Measurements from ENCODE around the gene DDX11. TPM values are rescaled to one million over a fixed set of nuclear protein-coding genes. Genes with fewer than 3 reads are reported as not detected.
"Not testable (repeated sequence)": the region's sequence is repeated elsewhere in the genome, so short reads cannot be mapped to it uniquely, and the experiment has no call there.

The DDX11 gene
- total and polyA plus RNA-seq, 12 donors, result 3.0 to 16.1 (median 5.8) TPM

DNA sequence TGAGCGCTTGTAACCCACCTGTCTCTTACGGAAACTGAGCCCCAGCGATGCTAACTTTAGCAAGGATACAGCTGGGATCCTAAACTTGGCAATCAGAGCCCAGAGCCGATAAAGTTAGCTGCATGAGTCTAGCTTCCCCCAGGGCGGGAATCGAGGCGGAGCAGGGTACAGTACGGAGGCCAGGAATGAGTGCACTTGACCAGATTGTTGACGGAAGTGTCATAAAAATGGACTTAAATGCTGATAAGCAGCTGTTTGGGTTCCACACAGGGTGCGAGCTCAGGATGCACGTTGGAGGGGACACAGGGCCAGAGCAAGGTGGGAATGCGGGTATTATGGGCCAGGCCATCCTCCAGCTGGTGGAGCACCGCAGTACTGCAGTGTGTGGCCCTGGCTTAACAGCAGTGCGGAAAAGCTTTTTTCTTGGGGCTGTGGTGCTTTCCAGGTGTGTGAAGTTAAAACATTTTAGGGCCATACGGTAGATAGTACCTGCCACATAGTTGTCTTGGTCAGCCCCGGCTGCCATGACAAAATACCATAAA, 744 bp downstream of the DDX11 start:
- H3K36me3 ChIP-seq; H3K27me3 ChIP-seq; intact Hi-C loops (cut with DNase I); H3K9me3 ChIP-seq: not testable (repeated sequence)
- 7% methylated on average over 14 to 16 of the region's 16 CpGs for WGBS, 2 donors
- peak overlapping the region; percentile 33 to 89 (median 66) for H3K4me3 ChIP-seq
- H3K27ac ChIP-seq, result peak overlapping the region in 8 of 10 donors; percentile 21 to 89 (median 79)
- TF ChIP-seq, protein P1, sequence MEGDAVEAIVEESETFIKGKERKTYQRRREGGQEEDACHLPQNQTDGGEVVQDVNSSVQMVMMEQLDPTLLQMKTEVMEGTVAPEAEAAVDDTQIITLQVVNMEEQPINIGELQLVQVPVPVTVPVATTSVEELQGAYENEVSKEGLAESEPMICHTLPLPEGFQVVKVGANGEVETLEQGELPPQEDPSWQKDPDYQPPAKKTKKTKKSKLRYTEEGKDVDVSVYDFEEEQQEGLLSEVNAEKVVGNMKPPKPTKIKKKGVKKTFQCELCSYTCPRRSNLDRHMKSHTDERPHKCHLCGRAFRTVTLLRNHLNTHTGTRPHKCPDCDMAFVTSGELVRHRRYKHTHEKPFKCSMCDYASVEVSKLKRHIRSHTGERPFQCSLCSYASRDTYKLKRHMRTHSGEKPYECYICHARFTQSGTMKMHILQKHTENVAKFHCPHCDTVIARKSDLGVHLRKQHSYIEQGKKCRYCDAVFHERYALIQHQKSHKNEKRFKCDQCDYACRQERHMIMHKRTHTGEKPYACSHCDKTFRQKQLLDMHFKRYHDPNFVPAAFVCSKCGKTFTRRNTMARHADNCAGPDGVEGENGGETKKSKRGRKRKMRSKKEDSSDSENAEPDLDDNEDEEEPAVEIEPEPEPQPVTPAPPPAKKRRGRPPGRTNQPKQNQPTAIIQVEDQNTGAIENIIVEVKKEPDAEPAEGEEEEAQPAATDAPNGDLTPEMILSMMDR (IDR thresholded peaks at IDR 0.05), result peak in 5 of 9 donors; percentile 8 to 21 (median 11)
- peak; percentile 23 to 75 (median 48) for ATAC-seq
- DNase-seq, result peak in 1 of 2 donors; percentile 8
- peaks cover 0 to 12% (median 5%) of the 10 kb centered on the region in 9 donors for H3K4me1 ChIP-seq

DNA sequence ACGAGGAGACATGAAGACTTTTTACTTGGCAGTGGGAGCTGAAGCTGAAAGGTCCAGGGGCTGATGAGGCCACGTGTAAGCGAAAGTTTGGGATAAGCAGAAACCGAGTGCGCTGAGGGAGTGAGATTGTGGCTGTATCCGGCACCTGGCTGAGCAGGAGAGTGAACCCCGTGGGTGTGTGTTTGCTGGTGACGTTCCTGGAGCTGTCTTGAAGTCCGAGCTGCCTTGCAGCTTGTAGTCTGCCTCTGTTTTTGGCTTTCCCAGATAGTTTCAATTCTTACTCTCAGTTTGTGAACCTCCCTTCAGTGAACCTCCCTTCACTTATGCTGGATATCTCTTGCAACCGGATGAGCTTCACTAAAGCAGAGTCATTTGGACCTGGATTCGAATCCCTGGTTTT, 2.5 kb downstream of the DDX11 start:
- H3K9me3 ChIP-seq; H3K27me3 ChIP-seq; H3K4me3 ChIP-seq; H3K36me3 ChIP-seq; intact Hi-C loops (cut with DNase I); H3K27ac ChIP-seq; ATAC-seq; DNase-seq: not testable (repeated sequence)
- WGBS, 2 donors, result 84 to 93% methylated on average over 9 to 11 of the region's 11 CpGs
- peaks cover 0 to 12% (median 5%) of the 10 kb centered on the region in 9 donors for H3K4me1 ChIP-seq

DNA sequence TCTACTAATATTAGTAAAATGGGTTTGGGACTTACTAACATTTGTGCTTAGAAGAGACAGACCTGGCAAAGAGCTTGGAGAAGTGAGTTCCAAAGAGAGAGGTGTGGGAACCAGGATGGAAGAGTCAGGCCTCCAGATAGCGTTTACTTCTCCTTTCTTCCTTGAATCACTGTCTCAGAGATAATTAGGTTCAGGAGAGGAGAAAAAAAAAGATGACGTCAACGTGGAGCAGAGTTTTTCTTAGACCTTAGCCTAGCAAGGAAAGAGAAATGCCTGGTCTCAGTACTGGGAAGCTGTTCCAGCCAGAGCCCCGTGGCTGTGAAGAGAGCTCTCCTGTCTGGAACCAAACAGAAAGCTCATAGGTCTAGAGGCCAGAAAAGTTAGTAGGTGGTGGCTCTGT, 3.4 kb downstream of the DDX11 start:
- 84 to 91% methylated on average over 3 of the region's 4 CpGs for whole genome bisulfite sequencing, 2 donors
- H3K27ac ChIP-seq; intact Hi-C loops (cut with DNase I); H3K4me3 ChIP-seq; DNase-seq; H3K27me3 ChIP-seq; H3K36me3 ChIP-seq; ATAC-seq; H3K9me3 ChIP-seq: not testable (repeated sequence)
- H3K4me1 ChIP-seq, result peaks cover 0 to 12% (median 5%) of the 10 kb centered on the region in 9 donors

DNA sequence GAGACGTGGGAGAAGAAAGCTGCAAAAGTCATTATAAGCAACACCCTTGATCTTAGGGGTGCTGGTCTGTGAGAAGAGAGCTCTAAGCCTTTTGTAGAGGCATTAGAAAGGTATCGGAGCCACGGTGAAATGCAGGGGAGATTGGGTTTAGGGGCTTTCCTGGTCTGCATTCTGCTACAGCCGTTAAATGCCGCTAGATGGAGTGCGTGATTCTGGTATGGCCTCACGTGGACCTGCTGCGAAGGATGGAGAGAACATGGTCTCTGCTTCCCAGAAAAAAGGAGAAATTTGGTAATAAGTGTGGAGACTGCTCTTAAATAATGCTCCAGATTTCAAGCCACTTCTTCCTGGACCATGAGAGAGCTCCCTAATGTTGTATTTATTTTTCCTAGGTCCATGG, 4.3 kb downstream of the DDX11 start:
- H3K9me3 ChIP-seq; H3K36me3 ChIP-seq; H3K27ac ChIP-seq; H3K4me1 ChIP-seq; ATAC-seq; intact Hi-C loops (cut with DNase I); DNase-seq; H3K27me3 ChIP-seq; H3K4me3 ChIP-seq: not testable (repeated sequence)
- WGBS, 2 donors, result 92 to 96% methylated on average over 8 of the region's 8 CpGs

DNA sequence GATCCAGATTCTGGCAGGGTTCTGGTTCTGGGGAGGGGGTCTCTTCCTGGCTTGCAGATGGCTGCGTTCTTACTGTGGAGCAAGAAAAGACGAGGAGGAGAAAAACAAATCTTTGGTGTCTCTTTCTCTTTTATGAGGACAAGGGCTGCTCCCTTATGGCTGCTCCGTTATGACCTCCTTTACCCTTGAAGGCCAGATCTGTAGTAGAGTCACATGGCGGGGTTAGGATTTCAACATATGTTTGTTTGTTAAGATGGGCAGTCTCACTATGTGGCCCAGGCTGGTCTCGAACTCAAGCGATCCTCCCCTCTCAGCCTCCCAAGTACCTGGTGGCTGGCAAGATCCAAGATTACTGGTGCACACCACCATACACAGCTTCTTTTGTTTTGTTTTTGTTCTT, 5.8 kb downstream of the DDX11 start:
- ATAC-seq; H3K36me3 ChIP-seq; intact Hi-C loops (cut with DNase I); H3K4me3 ChIP-seq; H3K27me3 ChIP-seq; DNase-seq; H3K27ac ChIP-seq; H3K4me1 ChIP-seq; H3K9me3 ChIP-seq: not testable (repeated sequence)
- WGBS, 2 donors, result 92% methylated on average over 4 of the region's 6 CpGs

DNA sequence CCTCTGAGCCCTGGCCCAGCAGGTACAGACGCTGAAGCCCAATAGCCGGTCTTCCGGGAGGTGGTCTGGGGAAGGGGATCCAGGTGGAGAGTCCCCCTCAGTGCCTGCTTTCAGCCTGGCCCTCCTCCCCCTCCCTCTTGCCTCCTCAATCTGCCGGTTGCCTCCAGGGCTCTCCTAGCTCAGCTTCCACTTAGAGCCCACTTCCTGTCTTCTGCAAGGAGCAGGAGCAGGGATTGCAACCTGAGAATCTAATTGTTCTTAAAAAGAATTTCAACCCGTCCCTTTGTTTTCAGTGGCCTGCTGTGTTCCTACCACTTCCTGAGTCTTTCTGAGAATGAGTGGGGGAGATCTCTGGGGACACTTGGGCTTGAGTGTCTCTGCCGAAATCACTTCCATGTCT, 6.6 kb downstream of the DDX11 start:
- H3K4me1 ChIP-seq; H3K27ac ChIP-seq; H3K9me3 ChIP-seq; DNase-seq; intact Hi-C loops (cut with DNase I); ATAC-seq; H3K36me3 ChIP-seq; H3K27me3 ChIP-seq; H3K4me3 ChIP-seq: not testable (repeated sequence)
- WGBS, 2 donors, result 42 to 51% methylated on average over 6 of the region's 6 CpGs

DNA sequence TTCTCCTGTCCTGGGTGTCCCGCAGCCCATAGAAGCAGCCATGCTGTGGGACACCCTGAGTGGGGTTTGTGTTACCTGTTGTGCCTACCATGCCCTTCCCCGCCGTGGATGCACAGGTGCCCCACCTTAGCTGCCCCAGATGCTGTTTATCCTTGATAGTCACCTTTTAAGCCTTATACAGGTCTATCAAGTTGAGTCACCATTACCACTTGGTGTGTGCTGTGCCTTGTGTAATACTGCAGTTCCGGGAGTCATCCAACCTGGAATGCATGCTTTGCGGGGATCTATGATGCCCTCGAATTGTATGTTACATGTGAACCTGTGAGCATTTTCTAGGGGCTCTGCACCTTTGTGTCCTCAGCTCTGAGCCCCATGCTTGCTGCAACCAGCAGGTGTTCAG, 7.6 kb downstream of the DDX11 start:
- H3K4me1 ChIP-seq; intact Hi-C loops (cut with DNase I); H3K27me3 ChIP-seq; DNase-seq; H3K27ac ChIP-seq; H3K36me3 ChIP-seq; ATAC-seq; H3K4me3 ChIP-seq; H3K9me3 ChIP-seq: not testable (repeated sequence)
- 95 to 97% methylated on average over 6 of the region's 6 CpGs for WGBS, 2 donors

DNA sequence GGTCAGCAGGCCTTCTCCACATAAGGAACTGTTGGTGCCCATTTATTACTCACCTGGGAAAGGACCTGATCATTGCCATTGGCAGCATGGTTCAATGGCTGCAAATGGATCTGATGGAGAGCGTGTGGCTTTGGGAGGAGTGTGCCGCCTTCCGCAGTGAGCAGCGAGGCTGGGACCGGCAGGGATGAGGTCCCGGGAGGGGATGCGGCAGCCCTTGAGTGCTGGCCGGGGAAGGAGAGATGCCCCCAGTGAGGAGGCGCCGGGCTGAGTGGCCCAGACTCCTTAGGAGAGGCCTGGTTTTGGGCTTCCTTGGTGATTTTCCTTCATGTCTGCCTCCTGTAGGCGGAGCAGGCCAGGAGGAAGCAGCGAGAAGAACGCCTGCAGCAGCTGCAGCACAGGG, 10.6 kb downstream of the DDX11 start:
- DNase-seq; H3K36me3 ChIP-seq; ATAC-seq; H3K27me3 ChIP-seq; H3K4me1 ChIP-seq; intact Hi-C loops (cut with DNase I); H3K4me3 ChIP-seq; H3K9me3 ChIP-seq; H3K27ac ChIP-seq: not testable (repeated sequence)
- 96 to 97% methylated on average over 11 to 13 of the region's 13 CpGs for WGBS, 2 donors

DNA sequence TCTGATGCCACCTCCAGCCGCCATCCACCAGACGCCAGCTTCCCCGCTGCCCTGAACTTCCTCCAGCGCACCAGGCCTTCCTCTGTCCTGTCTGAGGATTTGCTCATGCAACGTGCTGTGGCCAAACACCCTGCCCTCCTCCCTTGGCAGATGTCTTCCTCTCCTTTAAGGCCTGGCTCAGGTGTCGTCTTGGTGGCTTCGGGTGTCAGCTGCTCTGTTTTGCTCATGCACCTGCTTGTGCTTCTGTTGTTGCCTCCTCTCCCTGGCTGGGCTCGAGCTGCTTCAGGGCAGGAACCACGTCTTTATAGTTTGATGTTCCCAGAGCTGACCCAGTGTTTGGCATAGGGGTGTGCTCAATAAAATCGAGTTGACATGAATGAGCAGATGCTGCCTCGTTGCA, 12.4 kb downstream of the DDX11 start:
- ATAC-seq; DNase-seq; H3K4me1 ChIP-seq; intact Hi-C loops (cut with DNase I); H3K9me3 ChIP-seq; H3K27ac ChIP-seq; H3K4me3 ChIP-seq; H3K27me3 ChIP-seq: not testable (repeated sequence)
- peaks cover 0 to 17% (median 0%) of the 10 kb centered on the region in 9 donors for H3K36me3 ChIP-seq
- WGBS, 2 donors, result 91 to 97% methylated on average over 9 to 10 of the region's 11 CpGs

DNA sequence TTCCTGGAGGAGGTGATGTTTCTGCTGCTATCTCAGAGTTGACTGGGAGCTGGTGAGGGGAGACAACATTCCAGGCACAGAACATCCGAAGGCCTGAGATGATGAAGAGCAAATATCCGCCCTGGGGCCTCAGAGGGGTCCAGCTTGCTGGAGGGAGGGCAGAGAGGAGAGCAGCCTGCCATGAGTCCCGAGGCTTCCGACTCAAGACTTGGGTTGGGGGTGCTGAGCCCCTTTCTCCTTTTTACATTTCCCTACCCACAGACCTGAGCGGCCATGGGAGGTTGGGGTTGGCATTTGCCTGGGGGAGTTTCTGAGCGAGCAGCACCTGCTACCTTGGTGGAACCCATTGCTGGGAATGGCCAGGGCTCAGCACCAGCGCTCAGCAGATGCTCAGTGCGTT, 13.8 kb downstream of the DDX11 start:
- 91 to 94% methylated on average over 6 to 8 of the region's 8 CpGs for WGBS, 2 donors
- intact Hi-C loops (cut with DNase I); H3K27me3 ChIP-seq; ATAC-seq; H3K4me3 ChIP-seq; H3K9me3 ChIP-seq; H3K4me1 ChIP-seq; H3K27ac ChIP-seq; DNase-seq: not testable (repeated sequence)
- peaks cover 0 to 22% (median 0%) of the 10 kb centered on the region in 9 donors for H3K36me3 ChIP-seq

DNA sequence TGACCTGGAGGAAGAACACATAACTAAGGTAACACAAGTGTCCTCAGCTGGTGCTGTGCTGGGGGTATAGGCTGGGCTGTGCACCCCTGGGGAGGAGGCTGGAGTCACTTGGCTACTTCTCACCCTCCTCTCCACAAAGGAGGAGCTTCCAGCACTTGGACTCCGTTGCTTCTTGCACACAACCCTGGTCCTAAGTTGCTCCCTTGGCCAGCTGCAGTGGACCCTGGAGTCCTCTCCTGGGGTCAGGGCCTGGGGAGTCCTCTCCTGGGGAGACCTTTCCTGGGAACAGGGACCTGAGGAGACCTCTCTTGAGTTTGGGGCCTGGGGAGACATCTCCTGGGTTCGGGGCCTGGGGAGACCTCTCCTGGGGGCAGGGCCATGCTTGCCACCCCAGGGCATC, 14.3 kb downstream of the DDX11 start:
- 87 to 95% methylated on average over 2 of the region's 2 CpGs for WGBS, 2 donors
- H3K4me1 ChIP-seq; H3K27ac ChIP-seq; intact Hi-C loops (cut with DNase I); DNase-seq; H3K9me3 ChIP-seq; H3K4me3 ChIP-seq; H3K27me3 ChIP-seq; ATAC-seq: not testable (repeated sequence)
- peaks cover 0 to 22% (median 0%) of the 10 kb centered on the region in 9 donors for H3K36me3 ChIP-seq

All from heart right ventricle (tissue), 16 donors.